CD4-positive, CD25-positive, alpha-beta regulatory T cell (primary cell): ENCODE results near the gene SHISAL1. TPM values are rescaled to one million over a fixed set of nuclear protein-coding genes. Genes with fewer than 3 reads are reported as not detected.

Experiments used
- ATAC-seq, 2 donors: fragments of 150-1000 bp; cut with Tn5 transposase; one replicate each; pipeline ENCODE4 v1.10.0; 2021; ENCODE audit warnings: low read depth in 2 of 2, moderate number of reproducible peaks in 2 of 2, moderate library complexity in 1 of 2
- DNase-seq, 3 donors: peaks; one replicate each; pipeline versions ENCODE4 v3.0.0 to v3.0.0-alpha.2; 2012 to 2022; ENCODE audit warnings: mixed read lengths in 1 of 3
- H3K27ac ChIP-seq: one replicate; pipeline ENCODE4 v1.7.0; 2013; ENCODE audit warnings: mild to moderate bottlenecking, low read length; ENCODE audit not compliant: insufficient read depth, poor library complexity, severe bottlenecking
- H3K27me3 ChIP-seq: one replicate; pipeline ENCODE4 v1.7.0; 2013; ENCODE audit warnings: low read length; ENCODE audit not compliant: control insufficient read depth, insufficient read depth
- H3K36me3 ChIP-seq: one replicate; pipeline ENCODE4 v1.7.0; 2013; ENCODE audit warnings: mild to moderate bottlenecking, low read length, moderate library complexity; ENCODE audit not compliant: control insufficient read depth, insufficient read depth
- H3K4me1 ChIP-seq: 2 replicates; pipeline ENCODE4 v1.7.0; 2013; ENCODE audit warnings: mild to moderate bottlenecking, low read length; ENCODE audit not compliant: insufficient read depth, control insufficient read depth, poor library complexity, severe bottlenecking
- H3K4me3 ChIP-seq: one replicate; pipeline ENCODE4 v1.7.0; 2013; ENCODE audit warnings: low read depth, mild to moderate bottlenecking, low read length, moderate library complexity
- H3K9me3 ChIP-seq, 2 experiments: 1 replicate in 1 of 2; 2 replicates in 1 of 2; pipeline ENCODE4 v1.7.0; 2013; ENCODE audit warnings: low read length in 2 of 2, mild to moderate bottlenecking in 1 of 2, moderate library complexity in 1 of 2; ENCODE audit not compliant: control insufficient read depth in 2 of 2
- H3K27ac Mint-ChIP-seq, 3 donors: one replicate each; pipeline ENCODE4 v1.8.0; 2020 to 2022; ENCODE audit warnings: mild to moderate bottlenecking in 3 of 3, mixed read lengths in 3 of 3, moderate library complexity in 2 of 3
- H3K27me3 Mint-ChIP-seq: one replicate; pipeline ENCODE4 v1.8.0; 2022; ENCODE audit warnings: mild to moderate bottlenecking, mixed read lengths
- H3K36me3 Mint-ChIP-seq: one replicate; pipeline ENCODE4 v1.8.0; 2020; ENCODE audit warnings: mixed read lengths
- H3K4me1 Mint-ChIP-seq, 4 donors: one replicate each; pipeline ENCODE4 v1.8.0; 2020 to 2022; ENCODE audit warnings: mixed read lengths in 4 of 4, mild to moderate bottlenecking in 1 of 4
- H3K4me3 Mint-ChIP-seq, 4 donors: one replicate each; pipeline ENCODE4 v1.8.0; 2020 to 2022; ENCODE audit warnings: mild to moderate bottlenecking in 4 of 4, mixed read lengths in 4 of 4, moderate library complexity in 3 of 4
- H3K9me3 Mint-ChIP-seq, 7 donors: one replicate each; pipeline ENCODE4 v1.8.0; 2020 to 2022; ENCODE audit warnings: mixed read lengths in 7 of 7, mild to moderate bottlenecking in 3 of 7, moderate library complexity in 2 of 7
- polyA plus RNA-seq, 4 donors: library from polyadenylated mRNA; unstranded; fragments of 300-500 nt; fragmentation: Illumina TruSeq; gene quantifications; one replicate each; pipeline ENCODE4 v1.2.3, GENCODE V29; 2021
- total RNA-seq: library from RNA; stranded (reverse); gene quantifications from one replicate; pipeline ENCODE4 v1.2.3, GENCODE V29; 2022

Gene SHISAL1
- total and polyA plus RNA-seq, 5 donors from 2014 or later: not detected

- peaks cover 5% of the 10 kb centered on the region for H3K27me3 Mint-ChIP-seq
- no peak overlapping the region for H3K27ac Mint-ChIP-seq
- no peaks in the 10 kb centered on the region for H3K4me1 Mint-ChIP-seq
- H3K4me3 Mint-ChIP-seq: no peak overlapping the region
- H3K4me3 ChIP-seq: no peak overlapping the region
- no peaks in the 10 kb centered on the region for H3K9me3 ChIP-seq
- no peaks in the 10 kb centered on the region for H3K36me3 Mint-ChIP-seq
- H3K9me3 Mint-ChIP-seq: peaks cover 0 to 4% (median 0%) of the 10 kb centered on the region in 7 donors
- H3K27ac ChIP-seq: no peak overlapping the region
- DNase-seq (no peak), ATAC-seq (no peak)
- no peaks in the 10 kb centered on the region for H3K36me3 ChIP-seq
- no peaks in the 10 kb centered on the region for H3K4me1 ChIP-seq
- no peaks in the 10 kb centered on the region for H3K27me3 ChIP-seq
Observed at GRCh38 chr22:44276706-44277356, 35.9 kb downstream of the SHISAL1 start.

- no peaks in the 10 kb centered on the region for H3K9me3 ChIP-seq
- Mint-ChIP-seq H3K9me3 (peaks cover 0 to 4% (median 0%) of the 10 kb centered on the region in 7 donors), H3K27me3 (peaks cover 11% of the 10 kb centered on the region), H3K4me1 (no peaks in the 10 kb centered on the region), H3K36me3 (no peaks in the 10 kb centered on the region), H3K4me3 (peak overlapping the region in 1 of 4 donors; percentile 43), H3K27ac (no peak overlapping the region)
- no peak for DNase-seq
- no peak overlapping the region for H3K4me3 ChIP-seq
- H3K36me3 ChIP-seq: no peaks in the 10 kb centered on the region
- H3K4me1 ChIP-seq: no peaks in the 10 kb centered on the region
- H3K27ac ChIP-seq: no peak overlapping the region
- no peak for ATAC-seq
- H3K27me3 ChIP-seq: no peaks in the 10 kb centered on the region
Observed at GRCh38 chr22:44276041-44276440, 36.7 kb downstream of the SHISAL1 start.

DNA sequence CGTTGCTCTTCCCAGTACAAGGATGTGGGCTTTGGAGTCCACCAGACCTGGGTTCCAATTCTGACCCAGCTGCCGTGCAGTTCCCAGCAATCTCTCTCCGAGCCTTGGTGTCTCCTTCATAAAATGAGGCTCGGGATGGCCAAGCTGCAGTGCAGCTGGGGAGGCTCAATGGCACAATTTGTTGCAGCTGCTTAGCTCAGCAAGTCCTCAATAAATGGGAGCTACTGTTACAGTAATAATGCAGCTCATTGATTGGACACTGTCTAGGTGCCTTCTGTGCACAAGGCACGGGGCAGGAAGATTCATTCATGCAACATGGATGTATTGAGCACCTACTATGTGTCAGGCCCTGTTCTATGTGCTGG lies 37.1 kb downstream of the SHISAL1 start:
- ATAC-seq (no peak), DNase-seq (no peak)
- no peak overlapping the region for H3K27ac Mint-ChIP-seq
- no peaks in the 10 kb centered on the region for H3K4me1 ChIP-seq
- H3K4me3 Mint-ChIP-seq: peak overlapping the region in 1 of 4 donors; percentile 43
- peaks cover 11% of the 10 kb centered on the region for H3K27me3 Mint-ChIP-seq
- no peak overlapping the region for H3K27ac ChIP-seq
- no peaks in the 10 kb centered on the region for H3K4me1 Mint-ChIP-seq
- no peaks in the 10 kb centered on the region for H3K36me3 ChIP-seq
- H3K36me3 Mint-ChIP-seq: no peaks in the 10 kb centered on the region
- H3K27me3 ChIP-seq: no peaks in the 10 kb centered on the region
- peaks cover 0 to 4% (median 0%) of the 10 kb centered on the region in 7 donors for H3K9me3 Mint-ChIP-seq
- H3K4me3 ChIP-seq: no peak overlapping the region
- H3K9me3 ChIP-seq: no peaks in the 10 kb centered on the region

GRCh38 chr22:44274918-44275630 lies 37.7 kb downstream of the SHISAL1 start:
- Histone ChIP-seq H3K27me3 (no peaks in the 10 kb centered on the region), H3K9me3 (no peaks in the 10 kb centered on the region), H3K36me3 (no peaks in the 10 kb centered on the region), H3K27ac (no peak overlapping the region), H3K4me3 (no peak overlapping the region), H3K4me1 (no peaks in the 10 kb centered on the region)
- H3K36me3 Mint-ChIP-seq: no peaks in the 10 kb centered on the region
- peaks cover 9% of the 10 kb centered on the region for H3K27me3 Mint-ChIP-seq
- H3K9me3 Mint-ChIP-seq: peaks cover 0 to 4% (median 0%) of the 10 kb centered on the region in 7 donors
- no peaks in the 10 kb centered on the region for H3K4me1 Mint-ChIP-seq
- H3K27ac Mint-ChIP-seq: no peak overlapping the region
- ATAC-seq (no peak), DNase-seq (no peak)
- no peak overlapping the region for H3K4me3 Mint-ChIP-seq

DNA sequence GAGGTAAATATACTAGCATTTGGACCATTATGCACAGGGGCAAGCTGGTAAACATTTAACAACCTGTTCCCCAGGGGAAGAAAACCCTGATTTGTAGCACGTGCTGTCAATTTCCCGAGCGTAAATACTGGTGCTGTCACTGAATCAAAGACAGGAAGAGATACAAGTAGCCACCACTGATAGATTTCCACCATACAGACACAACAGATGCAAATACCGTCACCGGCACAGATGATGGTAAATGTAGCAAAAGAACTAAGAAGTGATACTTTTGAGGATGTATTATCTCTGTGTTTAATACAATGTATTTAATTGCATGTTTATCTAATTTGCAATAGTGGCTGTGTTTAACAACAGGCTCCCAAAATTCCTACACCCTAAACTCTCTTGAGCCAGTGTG lies 39.6 kb downstream of the SHISAL1 start:
- Histone ChIP-seq H3K27ac (no peak overlapping the region), H3K27me3 (no peaks in the 10 kb centered on the region), H3K4me3 (no peak overlapping the region), H3K9me3 (no peaks in the 10 kb centered on the region), H3K36me3 (no peaks in the 10 kb centered on the region), H3K4me1 (no peaks in the 10 kb centered on the region)
- Mint-ChIP-seq H3K36me3 (no peaks in the 10 kb centered on the region), H3K4me1 (no peaks in the 10 kb centered on the region), H3K9me3 (peaks cover 0 to 4% (median 0%) of the 10 kb centered on the region in 7 donors), H3K27ac (no peak overlapping the region), H3K27me3 (peaks cover 5% of the 10 kb centered on the region), H3K4me3 (no peak overlapping the region)
- DNase-seq: no peak
- ATAC-seq: no peak

GRCh38 chr22:44272401-44272771 lies 40.4 kb downstream of the SHISAL1 start:
- Mint-ChIP-seq H3K4me3 (no peak overlapping the region), H3K4me1 (no peaks in the 10 kb centered on the region), H3K9me3 (peaks cover 0 to 4% (median 0%) of the 10 kb centered on the region in 7 donors), H3K36me3 (no peaks in the 10 kb centered on the region), H3K27ac (no peak overlapping the region), H3K27me3 (peaks cover 5% of the 10 kb centered on the region)
- Histone ChIP-seq H3K27ac (no peak overlapping the region), H3K9me3 (no peaks in the 10 kb centered on the region), H3K4me3 (no peak overlapping the region), H3K4me1 (no peaks in the 10 kb centered on the region), H3K36me3 (no peaks in the 10 kb centered on the region), H3K27me3 (no peaks in the 10 kb centered on the region)
- no peak for ATAC-seq
- DNase-seq: no peak

- no peak for DNase-seq
Observed at GRCh38 chr22:44271732-44272400, 40.9 kb downstream of the SHISAL1 start.

More at GRCh38 chr22:44271732-44272400, 40.9 kb downstream of the SHISAL1 start:
- Histone ChIP-seq H3K9me3 (no peaks in the 10 kb centered on the region), H3K27me3 (no peaks in the 10 kb centered on the region), H3K36me3 (no peaks in the 10 kb centered on the region), H3K4me1 (no peaks in the 10 kb centered on the region), H3K27ac (no peak overlapping the region), H3K4me3 (no peak overlapping the region)
- Mint-ChIP-seq H3K36me3 (no peaks in the 10 kb centered on the region), H3K27me3 (peaks cover 5% of the 10 kb centered on the region), H3K4me3 (no peak overlapping the region), H3K27ac (no peak overlapping the region), H3K4me1 (no peaks in the 10 kb centered on the region), H3K9me3 (peaks cover 0 to 4% (median 0%) of the 10 kb centered on the region in 7 donors)
- no peak for ATAC-seq
